Common myeloid progenitor, CD34-positive (primary cell): Measurements from ENCODE around the gene LRP1B.
A peak's percentile ranks its signal among the peaks of the same experiment; 100 is the strongest.

Source experiments
- CTCF ChIA-PET: fragments of 350-600 bp; sonication (Branson Sonifier 250); formaldehyde crosslinking; loops from one replicate; lab custom pipeline; 2021; ENCODE audit warnings: antibody characterized with exemption; lab: Charles Lee
- POLR2A ChIA-PET: fragments of 350-600 bp; sonication (Branson Sonifier 250); formaldehyde crosslinking; loops from one replicate; lab custom pipeline; 2021; ENCODE audit warnings: antibody characterized with exemption; lab: Charles Lee
- DNase-seq, 3 donors: peaks; one replicate each; pipeline versions ENCODE4 v3.0.0 to v3.0.0-alpha.2; 2013
- H3K27ac ChIP-seq, 2 experiments: 1 replicate in 1 of 2; 2 replicates in 1 of 2; pipeline ENCODE4 v1.7.0; 2013; ENCODE audit warnings: inconsistent platforms in 2 of 2, low read length in 2 of 2, mild to moderate bottlenecking in 2 of 2, low read depth in 1 of 2, moderate library complexity in 1 of 2; ENCODE audit not compliant: severe bottlenecking in 2 of 2, insufficient read depth in 1 of 2, poor library complexity in 1 of 2
- H3K27me3 ChIP-seq, 5 experiments: replicated peaks in 2 of 5; 1 replicate in 3 of 5; 2 replicates in 2 of 5; pipeline versions ENCODE4 v1.6.1 to v1.7.0; 2013; ENCODE audit warnings: low read length in 4 of 5, mild to moderate bottlenecking in 2 of 5, moderate library complexity in 2 of 5, inconsistent platforms in 1 of 5; ENCODE audit not compliant: insufficient read depth in 5 of 5, control insufficient read depth in 4 of 5
- H3K36me3 ChIP-seq, 4 experiments: 1 replicate in 2 of 4; 2 replicates in 2 of 4; pipeline versions ENCODE4 v1.6.1 to v1.7.0; 2013; ENCODE audit warnings: low read length in 3 of 4, control low read depth in 1 of 4, mild to moderate bottlenecking in 1 of 4; ENCODE audit not compliant: control insufficient read depth in 4 of 4, insufficient read depth in 4 of 4
- H3K4me1 ChIP-seq, 4 experiments: 1 replicate in 3 of 4; 2 replicates in 1 of 4; pipeline versions ENCODE4 v1.6.1 to v1.7.1; 2013; ENCODE audit warnings: low read length in 3 of 4, mild to moderate bottlenecking in 3 of 4, control low read depth in 1 of 4, inconsistent platforms in 1 of 4, moderate library complexity in 1 of 4; ENCODE audit not compliant: control insufficient read depth in 4 of 4, insufficient read depth in 4 of 4; ENCODE audit errors: control extremely low read depth in 1 of 4
- H3K4me3 ChIP-seq, 7 experiments: 1 replicate in 4 of 7; 2 replicates in 3 of 7; pipeline versions ENCODE4 v1.5.1 to v1.7.0; 2013; ENCODE audit warnings: mild to moderate bottlenecking in 7 of 7, low read length in 6 of 7, moderate library complexity in 6 of 7, inconsistent platforms in 2 of 7, low read depth in 2 of 7, control low read depth in 1 of 7; ENCODE audit not compliant: insufficient read depth in 4 of 7, control insufficient read depth in 1 of 7; ENCODE audit errors: extremely low read depth in 1 of 7
- H3K9me3 ChIP-seq, 5 experiments: 1 replicate in 4 of 5; 2 replicates in 1 of 5; pipeline versions ENCODE4 v1.6.1 to v1.7.1; 2013; ENCODE audit warnings: low read length in 4 of 5, mild to moderate bottlenecking in 2 of 5, inconsistent platforms in 1 of 5, low read depth in 1 of 5, moderate library complexity in 1 of 5; ENCODE audit not compliant: control insufficient read depth in 4 of 5, insufficient read depth in 2 of 5; ENCODE audit errors: control extremely low read depth in 1 of 5
- WGBS: methylation state at CpG from one replicate; pipeline ENCODE4 v1.1.5; 2013; ENCODE audit not compliant: insufficient coverage; 5-methylcytosine and 5-hydroxymethylcytosine counted together

The LRP1B gene

DNA sequence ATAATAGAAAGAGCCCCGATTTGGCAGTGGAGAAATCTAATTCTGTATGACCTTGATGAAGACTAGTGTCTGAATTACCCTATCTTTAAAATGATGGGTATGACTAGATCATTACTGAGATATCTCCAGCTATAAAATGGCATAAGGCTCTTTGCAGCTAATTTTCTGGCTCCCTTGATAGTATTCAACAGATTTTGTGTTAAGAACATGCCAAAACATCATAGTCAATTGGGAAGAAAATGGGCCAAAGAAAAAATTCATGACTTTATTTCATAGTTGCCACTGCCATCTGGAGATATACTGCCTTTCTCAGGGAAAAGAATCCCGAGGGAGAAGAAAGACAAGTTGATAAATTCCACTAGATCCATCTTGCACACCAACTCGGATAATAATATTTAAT lies 1618.7 kb downstream of the LRP1B start:
- DNase-seq: no peak
- Histone ChIP-seq H3K4me3 (no peak overlapping the region), H3K4me1 (no peaks in the 10 kb centered on the region), H3K27ac (no peak overlapping the region), H3K27me3 (no peaks in the 10 kb centered on the region), H3K9me3 (no peaks in the 10 kb centered on the region), H3K36me3 (no peaks in the 10 kb centered on the region)
- ChIA-PET POLR2A (no interaction called here), CTCF (no interaction called here)
- no CpG with 5 or more reads among the region's 3 CpGs for WGBS

DNA sequence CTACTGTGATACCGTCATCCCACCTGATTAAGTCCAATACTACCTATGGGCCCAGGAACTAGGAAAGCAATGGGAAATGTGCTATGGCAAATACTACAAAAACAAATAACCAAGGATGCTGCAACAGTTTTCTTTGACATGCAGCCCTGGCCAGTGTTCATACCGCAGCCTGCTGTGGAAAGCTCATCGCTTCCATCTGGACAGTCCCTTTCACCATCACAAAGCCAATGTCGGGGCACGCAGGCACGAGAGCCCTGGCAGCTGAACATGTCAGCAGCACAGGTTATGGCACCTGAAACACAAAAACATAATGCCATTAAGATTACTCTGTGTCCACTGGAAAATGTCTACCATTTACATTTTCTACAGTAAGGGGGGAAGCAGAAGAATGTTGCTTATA lies 1621.1 kb downstream of the LRP1B start:
- H3K27me3 ChIP-seq: no peaks in the 10 kb centered on the region
- no peak for DNase-seq
- H3K36me3 ChIP-seq: no peaks in the 10 kb centered on the region
- H3K4me1 ChIP-seq: no peaks in the 10 kb centered on the region
- no peaks in the 10 kb centered on the region for H3K9me3 ChIP-seq
- no peak overlapping the region for H3K27ac ChIP-seq
- WGBS: 98% methylated on average over 6 of the region's 6 CpGs
- POLR2A ChIA-PET: no interaction called here
- CTCF ChIA-PET: no interaction called here
- H3K4me3 ChIP-seq: no peak overlapping the region

DNA sequence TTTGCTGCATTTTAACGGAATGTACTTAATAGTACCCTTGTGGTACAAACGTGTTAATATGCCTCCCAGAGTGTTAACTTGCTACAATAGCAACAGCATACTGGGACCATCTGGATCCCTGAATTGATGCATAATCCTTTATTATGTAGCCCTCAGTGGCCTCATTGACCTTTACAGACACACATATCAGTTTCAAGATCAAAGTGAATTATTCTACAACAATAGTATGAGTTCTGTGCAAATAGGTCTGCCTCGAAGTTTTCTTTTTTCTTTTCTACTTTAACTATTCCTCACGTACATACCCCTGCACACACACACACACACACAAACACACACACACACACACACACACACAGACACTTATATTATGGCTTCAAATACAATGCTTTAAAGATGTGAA lies 1622.1 kb downstream of the LRP1B start:
- Histone ChIP-seq H3K36me3 (no peaks in the 10 kb centered on the region), H3K4me3 (no peak overlapping the region), H3K4me1 (no peaks in the 10 kb centered on the region), H3K27ac (no peak overlapping the region), H3K27me3 (no peaks in the 10 kb centered on the region), H3K9me3 (no peaks in the 10 kb centered on the region)
- no peak for DNase-seq
- ChIA-PET POLR2A (no interaction called here), CTCF (no interaction called here)
- 79% methylated on average over 2 of the region's 4 CpGs for WGBS

DNA sequence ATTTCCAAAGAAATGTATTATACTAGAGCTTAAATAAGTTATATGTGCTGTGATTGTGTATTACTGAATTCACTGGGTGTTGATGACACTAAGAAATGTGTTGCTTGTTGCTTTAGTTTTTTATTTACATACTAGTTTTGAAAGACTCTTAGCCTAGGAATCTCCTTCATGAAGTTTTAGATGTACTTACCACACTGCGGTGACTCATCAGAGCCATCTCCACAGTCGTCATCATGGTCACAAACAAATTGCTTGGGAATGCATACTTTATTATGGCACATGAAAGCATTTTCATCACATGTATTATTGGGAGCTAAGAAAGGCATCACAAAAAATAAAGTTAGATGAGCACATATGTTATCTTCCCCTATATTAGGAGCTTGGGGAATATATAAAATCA lies 1624.2 kb downstream of the LRP1B start:
- Histone ChIP-seq H3K27me3 (no peaks in the 10 kb centered on the region), H3K9me3 (no peaks in the 10 kb centered on the region), H3K4me1 (no peaks in the 10 kb centered on the region), H3K27ac (no peak overlapping the region), H3K4me3 (no peak overlapping the region), H3K36me3 (no peaks in the 10 kb centered on the region)
- WGBS: 100% methylated on average over 2 of the region's 2 CpGs
- ChIA-PET CTCF (no interaction called here), POLR2A (no interaction called here)
- DNase-seq: no peak

DNA sequence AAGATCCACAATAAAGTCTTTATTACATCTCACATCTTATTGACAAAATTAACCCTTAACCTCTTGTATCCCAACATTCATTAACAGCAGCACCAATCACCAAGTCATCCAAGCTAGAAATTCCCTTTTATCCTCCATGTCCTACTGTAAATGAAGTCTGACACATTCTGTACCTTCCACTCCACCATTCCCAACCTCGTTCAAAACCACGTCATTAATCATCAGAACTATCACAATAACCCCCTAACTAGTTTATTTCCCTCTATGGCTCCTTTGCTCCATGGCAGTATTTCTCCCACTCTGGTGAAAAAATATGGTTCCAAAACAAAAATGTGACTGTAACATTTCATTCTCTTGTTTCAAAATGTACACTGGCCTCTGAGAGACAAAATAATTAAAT lies 1626.2 kb downstream of the LRP1B start:
- Histone ChIP-seq H3K36me3 (no peaks in the 10 kb centered on the region), H3K4me1 (no peaks in the 10 kb centered on the region), H3K9me3 (no peaks in the 10 kb centered on the region), H3K27ac (no peak overlapping the region), H3K27me3 (no peaks in the 10 kb centered on the region), H3K4me3 (no peak overlapping the region)
- no peak for DNase-seq
- ChIA-PET POLR2A (no interaction called here), CTCF (no interaction called here)
- WGBS: 44% methylated on average over 2 of the region's 2 CpGs

DNA sequence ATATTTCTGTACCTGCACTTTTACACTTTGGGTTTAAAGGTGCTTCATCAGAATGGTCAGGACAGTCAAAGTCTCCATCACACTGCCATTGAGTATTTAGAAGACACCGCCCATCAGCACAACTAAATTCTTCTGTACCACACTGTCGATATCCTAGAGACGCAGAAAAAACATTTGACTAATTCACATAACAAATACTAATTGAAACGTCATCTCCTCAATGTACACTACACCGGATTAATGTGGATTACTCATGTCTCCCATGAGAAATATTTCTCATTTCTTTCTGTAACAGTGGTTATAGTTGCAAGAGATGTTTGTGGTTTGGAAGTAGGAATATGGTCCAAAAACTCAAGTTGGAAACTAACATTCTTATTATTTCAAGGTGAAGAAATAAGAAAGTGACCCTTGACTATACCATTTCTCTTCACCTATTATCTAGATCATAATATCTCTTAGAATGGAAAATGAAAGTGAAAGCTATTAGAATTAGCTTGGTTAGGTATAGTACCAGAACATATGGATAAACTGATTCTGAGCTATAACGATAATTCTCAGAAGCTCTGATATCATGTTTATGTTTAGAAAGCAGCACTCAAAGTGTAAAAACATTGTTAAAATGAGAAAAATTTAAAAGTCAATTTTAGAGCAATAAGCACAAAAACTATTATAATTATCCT lies 1627.7 kb downstream of the LRP1B start:
- Histone ChIP-seq H3K27me3 (no peaks in the 10 kb centered on the region), H3K9me3 (no peaks in the 10 kb centered on the region), H3K4me1 (no peaks in the 10 kb centered on the region), H3K27ac (no peak overlapping the region), H3K4me3 (peak overlapping the region in 1 of 7 experiments; percentile 28), H3K36me3 (no peaks in the 10 kb centered on the region)
- CTCF ChIA-PET: no interaction called here
- no peak for DNase-seq
- 100% methylated on average over 1 of the region's 6 CpGs for WGBS
- POLR2A ChIA-PET: no interaction called here

DNA sequence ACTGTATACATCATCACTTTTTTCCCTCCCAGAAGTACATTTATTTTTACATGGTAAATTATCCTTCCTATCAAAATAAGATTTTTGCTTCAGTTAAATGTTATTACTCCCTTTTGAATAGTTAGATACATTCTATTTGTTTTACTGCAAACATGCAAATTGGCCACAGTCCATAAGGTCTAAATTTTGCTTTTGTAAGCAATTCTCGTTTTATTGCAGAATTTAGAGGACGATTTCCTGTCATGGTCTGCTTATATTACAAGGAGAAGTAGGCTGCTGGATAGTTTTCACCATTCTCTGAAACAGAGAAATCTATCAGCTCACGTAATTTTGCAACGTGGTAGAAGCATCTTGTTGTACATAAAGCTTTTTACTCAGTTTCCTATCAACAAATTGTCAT lies 1632.5 kb downstream of the LRP1B start:
- Histone ChIP-seq H3K27me3 (no peaks in the 10 kb centered on the region), H3K4me1 (no peaks in the 10 kb centered on the region), H3K27ac (no peak overlapping the region), H3K9me3 (no peaks in the 10 kb centered on the region), H3K36me3 (no peaks in the 10 kb centered on the region), H3K4me3 (no peak overlapping the region)
- ChIA-PET POLR2A (no interaction called here), CTCF (no interaction called here)
- WGBS: 80% methylated on average over 2 of the region's 4 CpGs
- no peak for DNase-seq
